Stimulated activated CD4-positive, alpha-beta T cell treated with anti-CD3 and anti-CD28 coated beads, Interleukin-4, amount 100 ng/mL, for 4 hours (primary cell): ENCODE measurements around the gene CDH4.

Experiments
- DNase-seq, 2 experiments: peaks; one replicate each; pipeline ENCODE4 v3.0.0-alpha.2; 2020

The CDH4 gene

GRCh38 chr20:61765081-61765870, 513.2 kb downstream of the CDH4 start:
- DNase-seq: no peak

DNA sequence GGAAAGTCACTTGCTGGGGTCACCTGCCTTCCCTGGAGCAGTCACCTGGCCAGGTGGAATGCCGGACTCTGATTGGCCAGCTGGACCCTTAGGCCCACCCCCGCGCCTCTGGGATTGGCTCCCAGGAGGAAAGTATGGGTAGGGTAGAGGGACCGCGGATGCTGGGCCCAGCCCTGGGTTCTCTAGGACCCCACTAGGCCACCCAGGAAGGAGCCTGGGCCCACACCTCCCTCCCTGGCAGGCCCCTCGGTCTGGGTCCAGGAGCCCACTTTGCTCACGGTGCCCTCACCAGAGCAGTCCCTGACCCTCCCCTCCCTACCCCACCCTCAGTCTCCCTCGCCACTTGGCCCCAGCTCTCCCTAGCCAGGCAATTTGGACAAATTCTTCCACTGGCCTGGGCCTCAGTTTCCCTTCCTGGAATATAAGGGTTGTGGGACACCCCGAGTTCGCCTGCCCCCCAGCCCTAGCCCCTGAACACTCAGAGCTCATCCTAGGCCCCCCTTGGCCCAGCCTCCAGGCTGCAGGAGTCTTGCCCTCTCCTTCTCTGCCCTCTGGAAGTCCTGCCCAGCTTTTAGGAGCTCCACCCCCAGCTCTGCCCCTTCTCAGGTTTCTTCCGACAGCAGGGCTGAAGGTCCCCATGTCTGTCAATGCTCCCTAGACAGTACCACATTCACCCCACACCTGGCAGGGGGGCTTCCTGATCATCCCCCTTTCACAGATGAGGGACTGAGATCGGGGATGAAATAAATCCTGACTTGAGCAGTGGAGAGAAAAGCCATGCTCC, 514.0 kb downstream of the CDH4 start:
- DNase-seq: no peak

- no peak for DNase-seq
Measured at GRCh38 chr20:61766921-61767610, 515.0 kb downstream of the CDH4 start.

DNA sequence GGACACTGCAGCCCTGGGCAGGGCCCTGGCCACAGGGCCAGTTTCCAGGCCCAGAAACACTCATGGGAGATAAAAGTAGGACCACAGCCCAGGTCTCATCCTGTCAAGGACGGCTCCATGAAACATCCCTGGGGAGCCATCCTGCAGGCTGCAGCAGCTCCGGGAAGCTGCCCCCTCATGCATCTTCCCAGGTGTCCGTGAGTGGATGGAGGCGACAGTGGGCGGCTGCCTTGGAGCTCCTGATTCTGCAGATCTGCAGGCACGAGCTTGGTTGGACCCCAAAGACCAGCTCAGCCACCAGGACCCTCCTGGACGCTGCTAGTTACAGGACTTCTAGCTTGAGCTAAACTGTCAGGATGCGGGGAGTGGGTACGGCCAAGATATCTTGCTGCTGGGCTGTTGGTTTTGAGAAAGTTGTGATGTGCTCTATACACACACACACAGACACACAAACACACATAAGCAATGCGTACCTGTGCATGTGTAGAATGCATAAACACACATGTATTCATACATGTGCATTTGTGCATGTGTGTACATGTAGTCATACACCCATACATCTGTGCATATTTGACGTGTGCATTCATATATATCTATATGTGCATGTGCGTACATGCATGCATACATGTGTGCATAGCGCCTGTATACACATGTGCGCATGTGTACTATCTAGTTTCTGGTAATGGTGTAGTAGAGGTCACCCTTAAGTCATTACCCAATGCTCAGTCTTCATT, 515.9 kb downstream of the CDH4 start:
- no peak for DNase-seq

DNA sequence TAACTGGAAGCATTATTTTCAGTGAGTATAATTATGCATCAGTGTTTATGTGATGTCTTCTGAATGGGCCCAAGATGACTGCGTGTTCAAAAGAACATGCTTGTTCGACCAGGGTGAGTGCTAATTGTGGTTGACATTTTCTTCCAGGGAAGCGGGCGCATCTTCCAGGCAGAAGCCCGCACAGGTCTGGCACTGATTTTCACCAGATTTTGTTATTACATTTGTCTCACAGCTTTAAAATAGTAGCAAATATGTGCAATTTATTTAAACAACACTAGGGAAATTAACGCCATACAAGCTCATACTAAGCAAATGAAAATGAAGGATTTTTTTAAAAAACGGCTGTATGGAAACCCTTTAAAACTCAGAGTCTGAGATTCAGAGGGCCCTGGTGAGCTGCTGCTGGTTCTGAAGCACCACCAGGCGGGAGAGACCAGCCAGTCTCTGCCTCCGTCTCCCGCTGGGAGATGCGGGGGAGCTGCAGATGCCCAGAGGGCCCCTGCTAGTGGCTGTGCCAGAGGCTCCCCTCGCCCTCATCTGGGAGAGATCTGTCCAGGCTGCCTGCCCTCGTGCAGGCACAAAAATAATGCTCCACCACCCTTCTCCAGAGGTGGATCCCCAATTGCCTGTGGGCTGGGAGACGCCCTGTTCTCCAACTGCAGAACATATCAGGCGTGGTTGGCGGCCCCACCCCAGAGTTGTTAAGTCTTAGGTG, 516.7 kb downstream of the CDH4 start:
- no peak for DNase-seq

DNA sequence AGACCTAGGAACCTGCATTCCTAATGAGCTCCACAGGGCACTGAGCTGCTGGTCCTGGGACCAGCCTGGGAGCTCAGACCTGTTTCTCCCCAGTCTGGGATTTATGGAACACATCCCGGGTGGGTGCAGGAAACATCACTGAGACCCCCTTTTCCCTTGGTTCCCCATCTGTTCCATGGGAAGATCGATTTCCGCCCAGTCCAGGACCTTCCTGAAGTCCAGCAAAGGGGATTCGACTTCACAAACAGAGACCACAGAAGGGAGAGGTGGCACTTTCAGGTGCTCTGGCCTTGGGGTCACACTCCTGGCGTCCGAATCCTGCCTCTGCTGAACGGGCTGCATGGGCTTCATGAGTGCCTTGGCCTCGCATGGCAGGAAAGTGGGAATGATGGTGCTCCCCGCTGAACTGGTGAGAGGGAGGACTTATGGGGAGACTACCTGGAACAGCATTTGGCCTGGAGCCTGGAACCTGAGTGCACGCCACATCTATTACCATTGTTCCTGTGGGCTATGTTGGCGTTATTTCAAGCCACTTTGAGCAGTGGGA, 517.3 kb downstream of the CDH4 start:
- DNase-seq: no peak

DNA sequence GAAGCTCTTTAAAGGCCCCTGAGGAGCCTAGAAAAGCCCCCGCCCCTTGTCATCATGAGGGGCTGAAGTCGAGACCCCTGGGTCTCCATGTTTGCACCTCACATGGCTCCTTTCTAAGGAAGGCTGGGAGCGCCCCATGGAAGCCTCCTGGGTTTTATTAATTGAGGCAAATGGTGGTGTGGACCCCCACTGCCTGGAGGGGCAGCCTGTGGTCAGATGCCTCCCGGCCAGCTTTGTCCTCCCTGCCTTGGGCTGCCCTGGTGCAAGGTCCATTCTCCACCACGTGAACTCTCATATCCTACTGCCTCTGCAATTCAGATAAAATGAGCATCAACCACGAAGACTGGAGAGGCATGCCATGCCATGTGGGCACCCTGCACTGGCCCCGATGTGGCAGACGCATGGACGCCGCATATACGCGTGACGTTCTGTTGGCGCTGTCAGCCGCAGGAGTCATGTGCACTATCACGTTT, 518.1 kb downstream of the CDH4 start:
- no peak for DNase-seq

GRCh38 chr20:61771805-61772350, 519.8 kb downstream of the CDH4 start:
- no peak for DNase-seq

DNA sequence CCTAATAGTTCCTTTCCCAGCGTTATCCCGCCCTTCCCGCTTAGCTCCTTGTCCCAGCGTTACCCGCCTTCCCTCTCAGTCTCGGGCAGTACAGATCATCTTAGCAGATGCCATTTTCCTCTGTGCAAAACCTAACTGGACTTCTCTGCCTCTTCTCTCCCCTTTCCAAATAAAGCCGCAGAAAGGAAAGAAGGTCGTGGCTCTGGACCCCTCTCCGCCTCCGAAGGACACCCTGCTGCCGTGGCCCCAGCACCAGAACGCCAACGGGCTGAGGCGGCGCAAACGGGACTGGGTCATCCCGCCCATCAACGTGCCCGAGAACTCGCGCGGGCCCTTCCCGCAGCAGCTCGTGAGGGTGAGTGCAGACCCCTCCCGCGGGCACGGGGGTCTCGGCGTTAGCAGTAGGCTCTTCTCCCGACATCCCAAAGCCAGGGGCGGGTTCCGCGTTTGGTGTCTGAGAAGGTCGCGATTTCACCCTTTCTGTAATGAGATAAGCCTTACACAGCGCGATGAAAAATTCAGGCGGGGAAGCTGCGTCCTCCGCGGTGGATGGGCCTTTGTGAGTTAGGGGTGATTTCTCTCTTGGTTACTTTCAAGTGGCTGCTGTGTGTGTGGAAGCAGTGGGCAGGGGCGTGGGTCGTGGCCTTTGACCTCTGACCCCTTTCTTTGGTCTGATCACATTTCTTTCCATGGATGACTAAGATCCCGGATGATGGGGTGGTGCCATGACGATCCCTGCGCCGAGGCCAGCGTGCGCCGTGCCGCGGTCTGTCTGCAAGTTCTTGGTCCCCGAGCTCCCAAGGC, 521.0 kb downstream of the CDH4 start:
- no peak for DNase-seq

DNA sequence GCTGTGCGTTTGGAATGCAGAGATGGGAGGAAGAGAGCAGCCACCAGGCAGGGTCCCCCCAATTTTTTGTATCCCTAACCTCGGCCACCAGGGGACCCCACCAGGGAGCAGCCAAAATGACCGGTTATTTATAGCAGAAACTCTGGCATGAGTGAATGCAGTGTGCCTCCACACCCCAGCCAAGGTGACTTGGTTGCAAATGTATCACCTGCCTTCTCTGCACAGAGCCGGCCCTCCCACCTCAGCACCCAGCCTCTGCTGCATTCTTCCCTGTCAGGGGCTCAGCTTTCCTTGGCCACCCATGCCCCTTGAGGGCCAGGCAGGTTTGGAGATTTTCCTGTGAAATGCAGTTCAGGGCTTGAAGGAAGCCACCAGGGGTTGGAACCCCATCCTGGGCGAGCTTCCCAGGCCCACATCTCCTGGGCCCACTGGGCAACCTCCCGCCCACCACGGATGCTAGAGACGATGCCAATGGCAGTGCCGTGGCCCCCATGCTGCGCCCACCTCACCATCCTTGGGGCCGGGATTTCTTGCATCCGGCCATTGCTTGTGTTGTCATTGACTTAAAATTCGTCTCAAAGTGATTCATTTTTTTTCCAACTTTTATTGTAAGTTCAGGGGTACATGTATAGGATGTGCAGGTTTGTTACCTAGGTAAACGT, 522.0 kb downstream of the CDH4 start:
- DNase-seq: no peak

DNA sequence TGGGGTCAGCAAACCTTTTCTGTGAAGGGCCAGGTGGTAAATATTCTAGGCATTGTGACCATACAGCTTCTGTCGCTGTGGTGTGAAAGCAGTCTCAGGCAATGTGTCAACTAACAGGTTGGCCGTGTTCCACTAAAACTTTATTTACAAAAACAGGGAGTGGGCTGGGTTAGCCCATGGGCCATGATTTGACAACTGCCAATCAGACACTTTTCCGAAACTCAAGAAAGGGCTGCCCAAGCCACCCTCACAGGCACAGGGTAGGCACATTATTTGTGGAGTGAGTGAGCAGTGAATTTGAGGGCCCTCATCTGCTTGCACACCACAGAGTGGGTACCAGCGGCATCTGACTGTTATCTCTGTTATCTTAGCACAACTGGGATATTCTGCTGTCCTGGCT, 523.4 kb downstream of the CDH4 start:
- no peak for DNase-seq

DNA sequence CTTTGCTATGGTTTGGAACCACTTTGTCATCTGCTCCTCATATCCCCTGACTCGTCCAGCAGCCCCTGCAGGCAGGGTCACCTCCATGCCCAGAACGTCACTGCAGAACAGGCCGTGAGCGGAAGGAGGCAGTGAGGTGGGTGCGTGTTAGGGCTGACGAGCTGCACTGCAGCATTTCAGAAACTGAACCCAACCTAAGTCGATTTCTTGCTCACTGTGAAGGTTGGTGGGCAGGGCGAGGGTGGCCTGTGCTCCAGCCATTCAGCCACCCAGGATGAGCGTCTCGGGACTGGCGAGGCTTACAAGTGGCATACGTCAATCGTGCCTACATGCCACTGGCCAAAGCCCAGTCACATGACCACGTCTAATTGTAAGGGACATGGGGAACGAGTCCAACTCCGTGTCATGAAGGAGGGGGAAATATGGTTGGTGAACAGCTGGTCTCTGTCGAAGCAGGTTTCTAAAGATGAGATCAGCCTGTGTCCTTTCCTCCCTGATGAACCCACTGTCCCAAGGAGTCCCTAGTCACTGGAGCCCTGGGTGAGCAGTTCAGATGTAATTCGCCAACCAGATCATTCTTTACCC, 524.5 kb downstream of the CDH4 start:
- no peak for DNase-seq

- no peak for DNase-seq
Measured at GRCh38 chr20:61777773-61778494, 525.9 kb downstream of the CDH4 start.

- no peak for DNase-seq
Measured at GRCh38 chr20:61778495-61778863, 526.4 kb downstream of the CDH4 start.

- DNase-seq: no peak
Measured at GRCh38 chr20:61779176-61779965, 527.3 kb downstream of the CDH4 start.

DNA sequence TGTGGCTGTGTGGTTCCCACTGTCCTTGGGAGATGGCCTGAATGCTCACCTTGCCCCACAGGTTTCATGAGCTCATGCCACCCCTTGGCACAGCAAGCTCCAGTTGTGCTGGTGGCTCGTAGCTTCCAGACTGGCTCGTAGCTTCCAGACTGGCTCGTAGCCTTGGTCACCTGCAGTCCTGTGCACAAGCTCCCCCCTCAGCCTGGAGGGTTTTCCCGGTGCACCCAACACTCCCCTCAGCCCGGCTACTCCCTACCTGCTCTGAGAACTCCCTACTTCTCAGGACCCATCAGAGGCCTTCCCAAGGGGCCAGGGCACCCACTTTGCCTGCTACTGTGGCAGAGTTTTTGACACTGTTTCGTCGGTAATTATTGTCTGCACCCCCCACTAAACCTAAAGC, 528.0 kb downstream of the CDH4 start:
- no peak for DNase-seq

DNA sequence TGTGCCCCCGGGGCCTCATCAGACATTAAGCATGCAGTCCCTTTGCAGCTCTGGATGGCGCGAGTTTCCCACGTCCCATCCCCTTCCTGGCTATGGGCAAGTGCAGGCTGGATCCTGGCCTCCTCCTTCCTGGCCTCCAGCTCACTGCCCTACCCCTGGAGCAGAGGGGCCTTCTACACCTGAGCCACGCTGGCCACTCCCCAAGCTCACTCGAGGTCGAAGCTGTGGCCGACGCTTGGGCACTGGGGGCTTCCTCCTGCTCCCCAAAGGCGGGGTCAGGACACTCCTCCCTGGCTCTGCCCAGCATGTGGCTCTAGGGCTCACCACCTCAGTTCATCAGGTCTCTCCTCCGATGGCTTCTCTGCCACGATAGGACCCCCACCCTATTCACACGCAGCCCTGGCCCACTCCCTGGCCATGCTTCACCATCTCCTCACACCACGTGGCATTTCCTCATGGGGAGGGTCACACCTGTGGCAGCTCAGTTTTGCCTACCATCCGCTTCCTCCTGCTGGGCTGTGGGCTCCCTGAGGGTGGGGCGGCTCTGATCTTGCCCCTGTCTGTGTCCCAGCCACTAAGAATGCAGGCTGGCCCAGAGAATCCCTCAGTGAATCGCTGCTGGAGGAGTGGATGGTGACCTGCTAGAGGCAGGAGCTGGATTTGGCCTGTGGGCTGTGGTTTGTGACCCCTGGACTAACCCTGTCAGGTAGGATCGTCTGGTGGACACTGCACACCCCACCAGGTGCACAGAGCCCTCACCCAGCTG, 532.9 kb downstream of the CDH4 start:
- no peak for DNase-seq

DNA sequence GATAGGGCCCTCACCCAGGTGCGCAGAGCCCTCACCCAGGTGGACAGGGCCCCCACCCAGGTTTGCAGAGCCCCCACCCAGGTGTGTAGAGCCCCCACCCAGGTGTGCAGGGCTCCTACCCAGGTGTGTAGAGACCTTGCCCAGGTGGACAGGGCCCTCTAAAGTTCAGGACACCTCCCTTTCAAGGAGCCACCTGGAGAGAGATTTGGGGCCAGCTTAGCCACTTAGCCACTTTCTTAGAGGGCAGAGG, 533.4 kb downstream of the CDH4 start:
- DNase-seq: no peak
